ENCODE measurements around the gene ARHGAP10.

ARHGAP10 gene

GRCh38 chr4:147928400-147928799 is 196.5 kb downstream of the ARHGAP10 start:
- ChIA-PET CTCF (no interaction called here), POLR2A (ENCODE audit: low non-redundant PET) (no interaction called here)
- no peak for TF ChIP-seq CTCF (conservative IDR thresholded peaks at IDR 0.05; ENCODE audit: low read depth)
- no peak overlapping the region for H3K27ac ChIP-seq
- DNase-seq (ENCODE audit: low spot score), result no peak

DNA sequence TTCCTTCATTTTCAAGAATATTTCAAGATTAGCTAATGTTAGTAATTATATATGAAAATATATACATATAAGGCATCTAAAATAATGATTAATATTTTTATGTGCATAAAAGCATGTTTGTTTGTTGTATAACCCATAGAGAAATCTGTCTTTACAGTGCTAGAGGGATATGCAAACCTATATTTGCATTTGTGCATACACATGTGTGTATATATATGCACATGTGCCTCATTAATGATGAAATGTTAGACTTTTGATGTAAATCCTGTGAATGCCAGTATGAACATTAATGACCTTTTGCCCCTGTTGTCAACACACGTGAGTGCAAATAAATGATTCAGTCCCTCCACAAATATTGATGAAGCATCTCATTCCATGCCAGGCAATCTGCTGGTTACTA is 197.9 kb downstream of the ARHGAP10 start:
- DNase-seq (ENCODE audit: low spot score), result no peak
- no peak overlapping the region for H3K27ac ChIP-seq
- CTCF ChIA-PET, result no interaction called here
- no peak for TF ChIP-seq CTCF (conservative IDR thresholded peaks at IDR 0.05; ENCODE audit: low read depth)
- POLR2A ChIA-PET (ENCODE audit: low non-redundant PET), result no interaction called here

GRCh38 chr4:147933316-147933715 is 201.4 kb downstream of the ARHGAP10 start:
- ChIA-PET POLR2A (ENCODE audit: low non-redundant PET) (no interaction called here), CTCF (no interaction called here)
- DNase-seq (ENCODE audit: low spot score), result no peak

GRCh38 chr4:147933779-147934178 is 201.9 kb downstream of the ARHGAP10 start:
- POLR2A ChIA-PET (ENCODE audit: low non-redundant PET), result no interaction called here
- no peak overlapping the region for H3K27ac ChIP-seq
- CTCF ChIA-PET, result no interaction called here
- TF ChIP-seq CTCF (conservative IDR thresholded peaks at IDR 0.05; ENCODE audit: low read depth), result no peak
- no peak for DNase-seq (ENCODE audit: low spot score)

More at GRCh38 chr4:147933316-147933715, 201.4 kb downstream of the ARHGAP10 start:
- H3K27ac ChIP-seq, result no peak overlapping the region
- TF ChIP-seq CTCF (conservative IDR thresholded peaks at IDR 0.05; ENCODE audit: low read depth), result no peak

DNA sequence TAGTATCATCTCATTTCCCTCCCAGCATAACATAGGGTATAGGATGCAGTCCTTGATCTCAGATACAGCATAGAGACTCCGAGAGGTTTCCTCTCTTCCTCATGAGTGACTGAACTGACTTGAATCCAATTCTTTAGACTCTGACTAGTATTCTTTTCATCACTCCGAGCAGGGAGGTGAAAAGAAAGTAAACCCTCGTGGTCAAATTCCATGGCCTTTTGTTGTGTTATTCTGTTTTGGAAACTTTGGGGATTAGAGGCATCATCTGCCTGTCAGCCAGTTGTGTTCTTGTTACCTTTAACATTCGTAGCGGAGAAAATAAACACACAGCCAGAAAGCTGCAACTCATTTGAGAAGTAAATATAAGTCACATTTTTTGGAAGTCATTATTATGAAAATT is 206.6 kb downstream of the ARHGAP10 start:
- TF ChIP-seq CTCF (conservative IDR thresholded peaks at IDR 0.05; ENCODE audit: low read depth), result no peak
- ChIA-PET POLR2A (ENCODE audit: low non-redundant PET) (no interaction called here), CTCF (interaction anchor here (0.7 kb wide), 1 partner anchor 14 kb away, joined by 3 read pairs; no protein-coding TSS in a partner anchor)

DNA sequence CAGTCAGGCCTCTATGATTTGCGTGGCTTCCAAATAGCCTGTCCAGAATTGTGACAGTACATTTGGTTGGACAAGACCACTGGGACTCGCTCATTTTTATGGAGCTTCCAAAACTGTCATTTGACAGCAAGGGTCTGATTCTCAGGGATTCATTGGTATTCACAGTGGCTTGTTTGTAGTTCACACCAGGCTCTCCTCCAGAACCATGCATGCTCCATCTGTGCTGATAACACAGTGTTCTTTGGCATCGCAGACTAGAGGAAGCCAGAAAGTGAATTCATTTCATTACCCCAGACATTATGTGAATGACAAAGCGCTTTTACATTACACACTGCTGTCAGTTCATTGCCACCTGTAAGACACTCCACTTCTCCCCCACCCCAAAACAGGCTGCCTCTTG is 208.3 kb downstream of the ARHGAP10 start:
- no peak for DNase-seq (ENCODE audit: low spot score)
- H3K27ac ChIP-seq, result no peak overlapping the region
- TF ChIP-seq CTCF (conservative IDR thresholded peaks at IDR 0.05; ENCODE audit: low read depth), result no peak
- ChIA-PET CTCF (interaction anchor here (0.9 kb wide), 1 partner anchor 11 kb away, joined by 3 read pairs; no protein-coding TSS in a partner anchor), POLR2A (ENCODE audit: low non-redundant PET) (no interaction called here)

More for the DNA sequence above, 206.6 kb downstream of the ARHGAP10 start:
- no peak for DNase-seq (ENCODE audit: low spot score)
- H3K27ac ChIP-seq, result no peak overlapping the region

GRCh38 chr4:147941373-147941772 is 209.5 kb downstream of the ARHGAP10 start:
- ChIA-PET CTCF (interaction anchor here (0.9 kb wide), 1 partner anchor 10 kb away, joined by 3 read pairs; no protein-coding TSS in a partner anchor), POLR2A (ENCODE audit: low non-redundant PET) (no interaction called here)
- H3K27ac ChIP-seq, result no peak overlapping the region
- no peak for TF ChIP-seq CTCF (conservative IDR thresholded peaks at IDR 0.05; ENCODE audit: low read depth)
- DNase-seq (ENCODE audit: low spot score), result no peak
